ENCODE data around the gene SYT15B.
"Not testable (repeated sequence)": the region's sequence is repeated elsewhere in the genome, so short reads cannot be mapped to it uniquely, and the experiment has no call there.

The SYT15B gene

DNA sequence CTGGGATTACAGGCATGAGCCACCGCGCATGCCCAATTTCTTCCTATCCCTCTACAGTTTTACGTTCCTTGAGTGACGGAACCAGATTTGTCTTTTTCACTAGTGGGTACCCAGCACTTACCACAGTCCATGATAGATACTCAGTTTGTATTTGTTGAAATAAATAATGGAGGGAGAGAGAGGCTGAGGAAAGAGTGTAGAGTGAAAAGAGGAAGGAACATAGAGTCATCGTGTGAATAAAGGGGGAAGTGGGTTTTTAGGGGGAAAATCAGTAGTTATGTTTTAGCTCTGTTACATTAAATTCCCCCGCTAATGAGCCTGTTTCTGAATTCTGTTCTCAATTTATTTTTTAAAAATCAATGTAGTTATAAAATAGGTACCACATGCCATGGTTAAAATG lies 37.7 kb downstream of the SYT15B start:
- not testable (repeated sequence) for DNase-seq (ENCODE audit: low read depth)

DNA sequence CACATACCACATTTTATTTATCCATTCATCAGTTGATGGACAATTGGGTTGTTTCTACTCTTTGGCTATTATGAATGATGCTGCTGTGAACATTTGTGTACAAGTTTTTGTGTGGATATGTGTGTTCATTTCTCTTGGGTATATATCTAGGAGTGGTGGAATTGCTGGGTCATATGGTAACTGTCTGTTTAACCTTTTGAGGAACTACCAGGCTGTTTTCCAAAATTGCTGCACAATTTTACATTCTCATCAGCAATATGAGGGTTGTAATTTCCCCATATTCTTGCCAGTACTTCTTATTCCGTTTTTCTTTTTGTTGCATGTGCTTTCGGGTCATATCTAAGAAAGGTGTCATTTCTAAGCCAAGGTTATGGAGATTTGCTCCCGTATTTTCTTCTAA lies 38.3 kb downstream of the SYT15B start:
- DNase-seq (ENCODE audit: low read depth): not testable (repeated sequence)

DNA sequence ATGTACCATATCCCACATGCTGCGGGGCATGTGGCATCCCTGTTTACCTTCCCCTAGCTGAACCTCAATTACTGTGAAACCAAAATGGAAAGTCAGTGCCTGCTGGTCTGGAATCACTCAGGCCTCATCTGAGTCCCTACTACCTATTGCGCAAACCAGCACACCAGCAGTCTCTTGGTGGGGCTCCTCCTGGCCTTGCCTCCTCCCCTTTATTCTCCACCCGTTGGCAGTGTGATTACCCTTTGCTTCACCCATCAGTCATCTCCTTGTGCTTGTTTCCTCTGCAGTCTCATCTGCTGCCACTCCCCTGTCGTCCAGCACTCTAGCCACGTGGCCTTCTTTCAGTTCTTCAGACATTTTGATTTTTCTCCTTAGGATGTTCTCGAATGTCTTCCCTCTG lies 39.3 kb downstream of the SYT15B start:
- not testable (repeated sequence) for DNase-seq (ENCODE audit: low read depth)

DNA sequence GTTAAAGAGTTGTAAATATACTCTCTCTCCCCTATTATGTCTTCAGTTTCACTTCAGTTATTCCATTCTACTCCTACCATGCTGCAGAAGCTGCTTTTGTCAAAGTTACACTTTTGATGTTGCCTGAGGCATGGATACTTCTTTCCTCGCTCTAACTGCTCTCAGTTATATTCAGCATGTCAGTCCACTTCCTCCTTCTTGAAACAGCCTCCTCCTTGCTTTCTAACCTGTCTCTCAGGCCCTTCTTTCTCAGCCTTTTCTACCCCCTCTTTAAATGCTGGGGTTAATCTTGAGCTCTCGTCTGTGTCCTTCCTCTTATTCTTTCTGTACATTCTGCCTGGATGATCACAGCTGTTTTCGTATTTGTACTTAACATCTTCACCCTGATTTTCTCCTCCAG lies 40.0 kb downstream of the SYT15B start:
- not testable (repeated sequence) for DNase-seq (ENCODE audit: low read depth)

DNA sequence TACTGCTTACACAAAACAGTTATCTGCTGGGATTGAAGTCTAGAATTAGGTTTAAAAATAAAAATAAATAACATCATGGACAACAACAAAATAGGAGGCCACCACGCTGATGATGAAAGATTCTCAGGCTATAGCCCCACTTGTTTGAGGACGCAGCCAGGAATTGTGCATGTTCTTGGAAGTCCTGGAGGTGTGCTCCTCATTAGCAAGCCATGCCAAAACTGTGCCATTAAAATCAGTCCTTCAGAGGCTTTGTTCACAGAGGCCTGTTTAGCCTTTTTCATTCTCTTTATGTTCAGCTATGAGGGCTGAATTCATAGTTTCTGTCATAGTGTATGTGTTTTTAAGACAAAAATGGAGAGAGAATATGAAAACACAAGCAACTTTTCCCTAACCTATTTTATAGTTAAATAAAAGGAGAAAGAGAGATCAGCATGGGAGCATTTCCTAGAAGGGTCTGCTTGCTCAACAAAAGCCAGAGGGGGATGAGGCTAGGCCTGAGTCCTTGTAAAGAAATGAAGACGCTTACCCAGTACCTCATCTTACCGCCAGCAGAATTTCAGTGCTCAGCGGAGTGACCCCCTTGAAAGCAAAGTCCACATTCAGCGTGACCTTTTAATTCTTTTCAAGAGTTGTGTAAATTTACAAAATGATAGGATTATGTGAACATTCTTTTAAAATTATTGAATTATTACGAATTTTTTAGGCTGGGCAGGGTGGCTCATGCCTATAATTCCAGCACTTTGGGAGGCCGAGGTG lies 46.2 kb downstream of the SYT15B start:
- not testable (repeated sequence) for DNase-seq (ENCODE audit: low read depth)

Measured in stimulated activated CD8-positive, alpha-beta memory T cell treated with anti-CD3 and anti-CD28 coated beads, Interleukin-12 subunit alpha, Interleukin-12 subunit beta, amount 100 ng/mL, for 1 hour (primary cell).